Esophagus muscularis mucosa (tissue), 4 donors: ENCODE data around the gene POLA2. TPM values are rescaled to one million over a fixed set of nuclear protein-coding genes. Genes with fewer than 3 reads are reported as not detected.
A peak's percentile ranks its signal among the peaks of the same experiment; 100 is the strongest.

Experiments
- DNase-seq: peaks from one replicate; pipeline ENCODE4 v3.0.0-alpha.2; 2017; ENCODE audit errors: extremely low spot score
- H3K27ac ChIP-seq, 4 donors: fragments of 200-600 bp; sonication (generic); replicated peaks in 1 of 4; 1 replicate in 3 of 4; 2 replicates in 1 of 4; pipeline ENCODE4 v1.5.1; 2016 to 2019; ENCODE audit warnings: mild to moderate bottlenecking in 1 of 4
- H3K27me3 ChIP-seq, 4 donors: fragments of 200-600 bp; sonication (generic); one replicate each; pipeline versions ENCODE4 v1.5.1 to v1.6.0; 2016 to 2019
- H3K36me3 ChIP-seq, 4 donors: fragments of 200-600 bp; sonication (generic); one replicate each; pipeline ENCODE4 v1.5.1; 2016 to 2019
- H3K4me1 ChIP-seq, 4 donors: fragments of 200-600 bp; sonication (generic); one replicate each; pipeline ENCODE4 v1.5.1; 2016 to 2019
- H3K4me3 ChIP-seq, 4 donors: fragments of 200-600 bp; sonication (generic); 1 replicate in 2 of 4; 2 replicates in 2 of 4; pipeline ENCODE4 v1.5.1; 2016 to 2019; ENCODE audit warnings: mild to moderate bottlenecking in 4 of 4, moderate library complexity in 1 of 4
- H3K9me3 ChIP-seq, 4 donors: fragments of 200-600 bp; sonication (generic); 1 replicate in 3 of 4; 2 replicates in 1 of 4; pipeline ENCODE4 v1.5.1; 2016 to 2019
- EP300 ChIP-seq: sonication (generic); formaldehyde crosslinking; IDR thresholded peaks from one replicate; pipeline ENCODE4 v1.6.1; 2017; ENCODE audit warnings: antibody characterized with exemption
- POLR2A ChIP-seq: fragments of 450-650 bp; IDR thresholded peaks from one replicate; pipeline ENCODE4 v1.6.1; 2017; ENCODE audit warnings: antibody characterized with exemption, moderate library complexity, mild to moderate bottlenecking, low read depth
- POLR2AphosphoS5 ChIP-seq, 2 donors: sonication (generic); formaldehyde crosslinking; IDR thresholded peaks; one replicate each; pipeline ENCODE4 v1.6.1; 2017; ENCODE audit warnings: antibody characterized with exemption in 2 of 2
- WGBS: methylation state at CpG from one replicate; pipeline ENCODE4 v1.1.5; 2018; 5-methylcytosine and 5-hydroxymethylcytosine counted together
- intact Hi-C: fragments of 100-400 bp; cut with DNase I; formaldehyde crosslinking; loops from one replicate; pipeline ENCODE4 v1.15.1; 2023
- total RNA-seq, 4 donors: library from RNA; depleted of rRNA; stranded (reverse); fragments of >200 nt; gene quantifications; one replicate each; pipeline versions ENCODE4 v1.1.0 to v1.2.1, GENCODE V29; 2016
- TF ChIP-seq, protein P1 (sequence below), 3 experiments: fragments of 200-600 bp in 2 of 3; fragments of 450-650 bp in 1 of 3; sonication (generic) in 2 of 3; IDR thresholded peaks; one replicate each; pipeline ENCODE4 v1.5.1; 2017 to 2019; ENCODE audit warnings: antibody characterized with exemption in 3 of 3, mild to moderate bottlenecking in 2 of 3, moderate library complexity in 1 of 3

Gene POLA2
- total RNA-seq, 4 donors from 2014 or later = 14.7 to 26.6 (median 17.3) TPM

DNA sequence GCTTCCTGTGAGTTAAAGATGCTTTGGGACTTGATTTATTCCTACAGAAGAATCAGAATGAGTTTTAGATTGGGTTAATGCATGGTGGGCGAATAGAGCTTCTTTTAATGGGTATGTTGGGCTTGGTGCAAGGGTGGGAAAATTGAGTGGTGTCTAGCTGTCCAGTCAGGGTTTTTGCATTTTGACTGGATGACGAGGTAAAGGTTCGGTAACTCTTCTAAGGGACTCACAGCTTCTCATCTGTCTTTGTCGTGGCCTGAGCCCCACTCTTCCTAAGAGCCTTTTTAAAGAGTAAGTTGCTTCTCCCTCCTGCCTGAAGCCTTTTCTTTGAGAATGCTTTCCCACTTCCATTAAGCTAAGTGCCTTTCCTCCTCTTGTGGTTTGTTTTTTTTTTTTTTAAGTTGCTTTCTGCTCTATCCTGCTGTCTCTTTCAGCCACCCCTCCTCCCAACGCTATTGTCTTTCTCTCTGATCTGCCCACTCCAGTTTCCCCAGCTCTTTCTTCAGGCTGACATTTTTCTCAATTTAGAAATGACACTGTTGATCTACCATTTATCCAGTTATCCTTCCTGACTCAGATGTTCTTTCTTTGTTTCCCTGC, 73.0 kb downstream of the POLA2 start:
- Histone ChIP-seq H3K36me3 (peaks cover 0 to 14% (median 9%) of the 10 kb centered on the region in 4 donors), H3K4me3 (peak overlapping the region; percentile 76 to 88 (median 86)), H3K27me3 (no peaks in the 10 kb centered on the region), H3K9me3 (no peaks in the 10 kb centered on the region), H3K27ac (peak overlapping the region; percentile 82 to 94 (median 90)), H3K4me1 (peaks cover 22 to 61% (median 54%) of the 10 kb centered on the region in 4 donors)
- WGBS = 21% methylated on average over 5 of the region's 5 CpGs
- intact Hi-C loops = no loop called here
- no peak for DNase-seq
- TF ChIP-seq POLR2A = no peak

- DNase-seq = no peak
- Histone ChIP-seq H3K36me3 (peaks cover 36 to 52% (median 47%) of the 10 kb centered on the region in 4 donors), H3K4me3 (no peak overlapping the region), H3K9me3 (no peaks in the 10 kb centered on the region), H3K4me1 (peaks cover 21 to 59% (median 48%) of the 10 kb centered on the region in 4 donors), H3K27me3 (no peaks in the 10 kb centered on the region), H3K27ac (no peak overlapping the region)
- 83% methylated on average over 7 of the region's 7 CpGs for WGBS
- intact Hi-C loops = no loop called here
- TF ChIP-seq POLR2A (no peak), EP300 (no peak)
- TF ChIP-seq, protein P1, sequence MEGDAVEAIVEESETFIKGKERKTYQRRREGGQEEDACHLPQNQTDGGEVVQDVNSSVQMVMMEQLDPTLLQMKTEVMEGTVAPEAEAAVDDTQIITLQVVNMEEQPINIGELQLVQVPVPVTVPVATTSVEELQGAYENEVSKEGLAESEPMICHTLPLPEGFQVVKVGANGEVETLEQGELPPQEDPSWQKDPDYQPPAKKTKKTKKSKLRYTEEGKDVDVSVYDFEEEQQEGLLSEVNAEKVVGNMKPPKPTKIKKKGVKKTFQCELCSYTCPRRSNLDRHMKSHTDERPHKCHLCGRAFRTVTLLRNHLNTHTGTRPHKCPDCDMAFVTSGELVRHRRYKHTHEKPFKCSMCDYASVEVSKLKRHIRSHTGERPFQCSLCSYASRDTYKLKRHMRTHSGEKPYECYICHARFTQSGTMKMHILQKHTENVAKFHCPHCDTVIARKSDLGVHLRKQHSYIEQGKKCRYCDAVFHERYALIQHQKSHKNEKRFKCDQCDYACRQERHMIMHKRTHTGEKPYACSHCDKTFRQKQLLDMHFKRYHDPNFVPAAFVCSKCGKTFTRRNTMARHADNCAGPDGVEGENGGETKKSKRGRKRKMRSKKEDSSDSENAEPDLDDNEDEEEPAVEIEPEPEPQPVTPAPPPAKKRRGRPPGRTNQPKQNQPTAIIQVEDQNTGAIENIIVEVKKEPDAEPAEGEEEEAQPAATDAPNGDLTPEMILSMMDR (IDR thresholded peaks at IDR 0.05) = no peak
Observed at GRCh38 chr11:65338676-65339075, 76.9 kb downstream of the POLA2 start.

DNA sequence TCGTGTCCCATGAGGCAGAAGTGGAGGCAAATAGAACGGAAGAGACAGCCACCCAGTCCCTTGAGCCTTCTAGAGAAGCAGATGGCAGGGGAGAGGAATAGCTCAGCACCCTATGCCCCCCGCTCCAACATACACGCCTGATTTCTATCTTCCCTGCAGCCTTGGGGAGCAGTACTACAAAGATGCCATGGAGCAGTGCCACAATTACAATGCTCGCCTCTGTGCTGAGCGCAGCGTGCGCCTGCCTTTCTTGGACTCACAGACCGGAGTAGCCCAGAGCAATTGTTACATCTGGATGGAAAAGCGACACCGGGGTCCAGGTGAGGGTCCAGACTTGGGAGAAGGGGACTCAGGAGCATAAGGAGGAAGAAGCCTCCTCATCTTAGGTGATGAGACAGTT, 78.5 kb downstream of the POLA2 start:
- no peaks in the 10 kb centered on the region for H3K9me3 ChIP-seq
- 95% methylated on average over 11 of the region's 11 CpGs for WGBS

GRCh38 chr11:65341856-65342255, 80.1 kb downstream of the POLA2 start:
- no peak for TF ChIP-seq POLR2A
- TF ChIP-seq POLR2AphosphoS5 (IDR thresholded peaks at IDR 0.05) = no peak
- TF ChIP-seq, protein P1 (IDR thresholded peaks at IDR 0.05) = no peak
- no peak for TF ChIP-seq EP300
- peaks cover 66 to 82% (median 78%) of the 10 kb centered on the region in 4 donors for H3K36me3 ChIP-seq

More for the DNA sequence above, 78.5 kb downstream of the POLA2 start:
- intact Hi-C loops = no loop called here
- no peak overlapping the region for H3K4me3 ChIP-seq
- peaks cover 51 to 67% (median 62%) of the 10 kb centered on the region in 4 donors for H3K36me3 ChIP-seq
- no peaks in the 10 kb centered on the region for H3K27me3 ChIP-seq
- H3K27ac ChIP-seq = no peak overlapping the region
- TF ChIP-seq POLR2AphosphoS5 (IDR thresholded peaks at IDR 0.05) (no peak), EP300 (no peak), POLR2A (no peak)
- TF ChIP-seq, protein P1 (IDR thresholded peaks at IDR 0.05) = no peak
- peaks cover 12 to 48% (median 37%) of the 10 kb centered on the region in 4 donors for H3K4me1 ChIP-seq
- no peak for DNase-seq

More at GRCh38 chr11:65341856-65342255, 80.1 kb downstream of the POLA2 start:
- Histone ChIP-seq H3K27me3 (no peaks in the 10 kb centered on the region), H3K27ac (no peak overlapping the region), H3K4me3 (no peak overlapping the region), H3K4me1 (peaks cover 10 to 34% (median 22%) of the 10 kb centered on the region in 4 donors), H3K9me3 (no peaks in the 10 kb centered on the region)
- 79% methylated on average over 3 of the region's 3 CpGs for WGBS
- intact Hi-C loops = no loop called here
- DNase-seq = no peak

Other genes starting within 250 kb of the POLA2 start
- 100 to 1,000 TPM; 150 to 189 (median 172) TPM for gene ARL2, start 247.8 kb upstream of the POLA2 start, total RNA-seq
- 10 to 100 TPM; 21.2 to 57.1 (median 33.1) TPM for gene SNX15, start 234.5 kb upstream of the POLA2 start, total RNA-seq
- gene SAC3D1, start 220.8 kb upstream of the POLA2 start, total RNA-seq = 10 to 100 TPM in 3 of 4 donors, 1 to 10 TPM in 1; 9.6 to 21.8 (median 13.1) TPM
- 10 to 100 TPM; 22.8 to 43.7 (median 31.0) TPM for gene NAALADL1, start 203.4 kb upstream of the POLA2 start, total RNA-seq
- gene CDCA5, start 177.9 kb upstream of the POLA2 start, total RNA-seq = 1 to 10 TPM in 1 of 4 donors, under 1 TPM in 3; 0.33 to 1.1 (median 0.38) TPM
- gene ZFPL1, start 177.7 kb upstream of the POLA2 start, total RNA-seq = 10 to 100 TPM; 24.1 to 50.7 (median 43.7) TPM
- 100 to 1,000 TPM; 185 to 414 (median 237) TPM for gene VPS51, start 165.7 kb upstream of the POLA2 start, total RNA-seq
- 10 to 100 TPM in 3 of 4 donors, 1 to 10 TPM in 1; 8.8 to 17.2 (median 12.1) TPM for gene TM7SF2, start 150.1 kb upstream of the POLA2 start, total RNA-seq
- 10 to 100 TPM in 3 of 4 donors, 1 to 10 TPM in 1; 7.5 to 24.4 (median 18.0) TPM for gene ZNHIT2, start 144.3 kb upstream of the POLA2 start, total RNA-seq
- 1,000 to 10,000 TPM in 1 of 4 donors, 100 to 1,000 TPM in 3; 465 to 1,081 (median 716) TPM for gene FAU, start 139.8 kb upstream of the POLA2 start, total RNA-seq
- 100 to 1,000 TPM in 2 of 4 donors, 10 to 100 TPM in 2; 76.2 to 113 (median 91.5) TPM for gene MRPL49, start 139.6 kb upstream of the POLA2 start, total RNA-seq
- 10 to 100 TPM; 24.1 to 39.5 (median 27.5) TPM for gene SYVN1, start 127.4 kb upstream of the POLA2 start, total RNA-seq
- not detected for gene SPDYC, start 91.7 kb upstream of the POLA2 start, total RNA-seq
- 100 to 1,000 TPM in 3 of 4 donors, 10 to 100 TPM in 1; 95.9 to 246 (median 167) TPM for gene CAPN1, start 80.0 kb upstream of the POLA2 start, total RNA-seq
- gene CDC42EP2, start 52.9 kb downstream of the POLA2 start, total RNA-seq = 10 to 100 TPM; 39.9 to 90.1 (median 54.4) TPM
- gene DPF2, start 71.9 kb downstream of the POLA2 start, total RNA-seq = 10 to 100 TPM; 40.3 to 60.6 (median 52.9) TPM
- gene TIGD3, start 92.8 kb downstream of the POLA2 start, total RNA-seq = under 1 TPM in 1 of 4 donors, not detected in 3; 0.19 TPM
- gene SLC25A45, start 120.7 kb downstream of the POLA2 start, total RNA-seq = 10 to 100 TPM in 1 of 4 donors, 1 to 10 TPM in 3; 4.6 to 11.3 (median 5.9) TPM
- gene FRMD8, start 124.7 kb downstream of the POLA2 start, total RNA-seq = 10 to 100 TPM; 30.4 to 37.3 (median 34.7) TPM
- gene NEAT1, start 160.8 kb downstream of the POLA2 start, total RNA-seq = 100 to 1,000 TPM in 2 of 4 donors, 10 to 100 TPM in 2; 42.8 to 181 (median 96.0) TPM
- over 10,000 TPM in 1 of 4 donors, 1,000 to 10,000 TPM in 3; 2,724 to 15,405 (median 5,373) TPM for gene MALAT1, start 237.1 kb downstream of the POLA2 start, total RNA-seq